Endodermal cell (in vitro differentiated cells): ENCODE measurements around the gene C5orf63. TPM values are rescaled to one million over a fixed set of nuclear protein-coding genes. Genes with fewer than 3 reads are reported as not detected.

Source experiments
- DNase-seq: peaks from one replicate; pipeline ENCODE4 v3.0.0-alpha.2; 2017
- H3K27ac ChIP-seq: 2 replicates; pipeline ENCODE4 v1.5.1; 2013; ENCODE audit warnings: mild to moderate bottlenecking, low read depth, low read length, moderate library complexity
- H3K27me3 ChIP-seq: 2 replicates; pipeline ENCODE4 v1.6.1; 2013; ENCODE audit warnings: mild to moderate bottlenecking, low read length, moderate library complexity; ENCODE audit not compliant: insufficient read depth, control insufficient read depth, poor library complexity, severe bottlenecking
- H3K36me3 ChIP-seq: 2 replicates; pipeline ENCODE4 v1.7.0; 2013; ENCODE audit warnings: mild to moderate bottlenecking, low read length, moderate library complexity; ENCODE audit not compliant: control insufficient read depth, insufficient read depth
- H3K4me1 ChIP-seq: one replicate; pipeline ENCODE4 v1.7.0; 2013; ENCODE audit warnings: low read length; ENCODE audit not compliant: control insufficient read depth, insufficient read depth
- H3K4me3 ChIP-seq: 2 replicates; pipeline ENCODE4 v1.5.1; 2013; ENCODE audit warnings: mild to moderate bottlenecking, low read length, moderate library complexity
- H3K9ac ChIP-seq: 2 replicates; pipeline ENCODE4 v1.6.1; 2013; ENCODE audit warnings: mild to moderate bottlenecking, low read length, moderate library complexity; ENCODE audit not compliant: poor library complexity, severe bottlenecking; ENCODE audit errors: extremely low read depth
- H3K9me3 ChIP-seq: 2 replicates; pipeline ENCODE4 v1.6.1; 2013; ENCODE audit warnings: mild to moderate bottlenecking, low read length, moderate library complexity; ENCODE audit not compliant: control insufficient read depth
- H3K27ac Mint-ChIP-seq: 2 replicates; pipeline ENCODE4 v1.8.0; 2020; ENCODE audit warnings: mixed read lengths
- H3K27me3 Mint-ChIP-seq: 2 replicates; pipeline ENCODE4 v1.8.0; 2021; ENCODE audit warnings: mild to moderate bottlenecking, mixed read lengths; ENCODE audit not compliant: insufficient read depth
- H3K36me3 Mint-ChIP-seq: 2 replicates; pipeline ENCODE4 v1.8.0; 2020; ENCODE audit warnings: low read depth, mixed read lengths
- H3K4me1 Mint-ChIP-seq: 2 replicates; pipeline ENCODE4 v1.8.0; 2020; ENCODE audit warnings: mixed read lengths
- H3K4me3 Mint-ChIP-seq: 2 replicates; pipeline ENCODE4 v1.8.0; 2020; ENCODE audit warnings: mild to moderate bottlenecking, moderate library complexity, mixed read lengths
- H3K9me3 Mint-ChIP-seq: 2 replicates; pipeline ENCODE4 v1.8.0; 2020; ENCODE audit warnings: mild to moderate bottlenecking, mixed read lengths
- CTCF ChIP-seq: fragments of 200-600 bp; sonication (generic); conservative IDR thresholded peaks from 2 replicates; pipeline ENCODE4 v1.5.0; 2021; ENCODE audit warnings: antibody characterized with exemption, mild to moderate bottlenecking
- WGBS, 2 experiments: methylation state at CpG; one replicate each; pipeline versions ENCODE4 v1.1.5 to v1.1.7; 2013; ENCODE audit warnings: missing lambda C conversion rate in 2 of 2, mixed read lengths in 1 of 2; ENCODE audit not compliant: insufficient coverage in 1 of 2, insufficient read length in 1 of 2; 5-methylcytosine and 5-hydroxymethylcytosine counted together
- total RNA-seq, 2 donors: library from RNA; stranded (reverse); fragmentation: NEBNext Ultra II Directional in 1 of 2; extraction: Animal tissue kit (Norgen Biotek cat#: 25700) in 1 of 2; gene quantifications; 2 replicates in 1 of 2; 3 replicates in 1 of 2; pipeline ENCODE4 v1.2.1, GENCODE V29; 2021

The C5orf63 gene
- total RNA-seq, 2 donors from 2014 or later, result 0.86 to 9.4 TPM

GRCh38 chr5:127002390-127002789 is 70.9 kb downstream of the C5orf63 start:
- H3K4me3 Mint-ChIP-seq, result no peak overlapping the region
- H3K4me1 Mint-ChIP-seq, result peaks cover 9% of the 10 kb centered on the region
- WGBS, 2 experiments, result 74 to 87% methylated on average over 3 of the region's 3 CpGs
- Histone ChIP-seq H3K9me3 (no peaks in the 10 kb centered on the region), H3K4me3 (no peak overlapping the region), H3K27ac (no peak overlapping the region), H3K27me3 (no peaks in the 10 kb centered on the region), H3K9ac (no peak overlapping the region), H3K36me3 (no peaks in the 10 kb centered on the region), H3K4me1 (peaks cover 7% of the 10 kb centered on the region)
- H3K36me3 Mint-ChIP-seq, result peaks cover 2% of the 10 kb centered on the region
- no peaks in the 10 kb centered on the region for H3K9me3 Mint-ChIP-seq
- no peak for TF ChIP-seq CTCF
- no peaks in the 10 kb centered on the region for H3K27me3 Mint-ChIP-seq
- no peak for DNase-seq
- H3K27ac Mint-ChIP-seq, result no peak overlapping the region

DNA sequence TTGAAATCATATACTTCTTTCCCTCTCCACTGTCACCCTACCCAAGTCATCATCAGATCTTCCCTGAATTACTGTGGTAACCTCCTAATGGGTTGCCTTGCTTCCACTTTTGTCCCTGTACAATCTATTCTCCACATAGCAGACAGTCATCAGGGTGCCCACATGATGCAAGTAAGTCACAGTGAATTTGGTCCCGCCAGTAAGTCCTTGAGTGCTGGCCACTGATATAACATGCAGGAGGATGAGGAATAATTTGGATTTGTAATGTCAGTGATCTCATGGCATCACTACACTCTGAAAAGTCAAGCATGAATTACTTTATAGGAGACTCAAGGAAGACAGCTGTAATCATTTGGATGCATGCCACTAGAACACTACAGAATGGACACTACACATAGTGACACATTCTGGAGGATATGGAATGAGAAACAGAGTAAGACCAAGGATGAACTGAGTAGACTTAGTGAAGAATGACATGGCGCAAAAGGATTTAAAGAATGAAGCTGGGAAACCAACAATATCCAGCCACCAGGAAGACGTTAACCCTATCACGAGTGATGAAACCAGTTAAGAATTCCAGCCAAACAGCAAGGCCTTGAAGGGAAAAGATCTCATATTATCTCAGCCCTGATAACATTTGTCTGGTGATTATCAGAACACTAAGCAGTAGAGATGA is 71.5 kb downstream of the C5orf63 start:
- H3K9ac ChIP-seq, result no peak overlapping the region
- peaks cover 2% of the 10 kb centered on the region for H3K36me3 Mint-ChIP-seq

More for the DNA sequence above, 71.5 kb downstream of the C5orf63 start:
- no peak for DNase-seq
- 80 to 94% methylated on average over 1 to 4 of the region's 4 CpGs for WGBS, 2 experiments
- Histone ChIP-seq H3K4me3 (no peak overlapping the region), H3K27ac (no peak overlapping the region), H3K9me3 (no peaks in the 10 kb centered on the region), H3K4me1 (peaks cover 7% of the 10 kb centered on the region), H3K27me3 (no peaks in the 10 kb centered on the region), H3K36me3 (no peaks in the 10 kb centered on the region)
- H3K9me3 Mint-ChIP-seq, result no peaks in the 10 kb centered on the region
- H3K4me3 Mint-ChIP-seq, result no peak overlapping the region
- no peaks in the 10 kb centered on the region for H3K27me3 Mint-ChIP-seq
- peaks cover 9% of the 10 kb centered on the region for H3K4me1 Mint-ChIP-seq
- no peak overlapping the region for H3K27ac Mint-ChIP-seq
- no peak for TF ChIP-seq CTCF

Other genes starting within 250 kb of the C5orf63 start
- 10 to 100 TPM in 1 of 2 donors, 1 to 10 TPM in 1; 4.4 to 11.3 TPM for gene MARCHF3, start 42.9 kb downstream of the C5orf63 start, total RNA-seq
- 10 to 100 TPM; 12.7 to 17.7 TPM for gene MEGF10, start 217.3 kb upstream of the C5orf63 start, total RNA-seq